ENCODE results near the gene CASD1.

DNA sequence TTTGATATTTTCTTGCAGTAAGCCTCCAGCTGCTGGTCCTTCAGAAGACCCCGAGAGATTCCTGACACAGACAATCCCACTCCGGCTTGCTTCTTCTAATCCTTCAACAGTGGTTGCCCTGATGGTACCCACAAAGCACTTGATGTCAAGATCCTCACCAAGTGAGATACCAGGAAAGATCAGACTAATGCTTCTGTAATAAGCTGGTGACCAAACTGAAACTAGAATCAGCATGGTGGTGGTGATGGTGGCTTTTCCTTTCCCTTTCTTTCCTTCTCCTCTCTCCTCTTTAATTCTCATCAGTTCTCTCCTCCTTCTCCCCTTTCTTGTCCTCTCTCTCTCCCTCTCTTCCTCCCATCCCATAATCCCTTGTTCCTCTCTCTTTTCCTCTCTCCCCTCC is 25.8 kb upstream of the CASD1 start:
- TF ChIP-seq CTCF (IDR thresholded peaks at IDR 0.05; ENCODE audit: low read length): no peak
- TF ChIP-seq EZH2phosphoT487 (IDR thresholded peaks at IDR 0.05; ENCODE audit: low read length): no peak
- no peak for TF ChIP-seq EZH2 (optimal IDR thresholded peaks at IDR 0.05; ENCODE audit: low read depth, low read length)

All from MM.1S (cell line).